22Rv1 (cell line): ENCODE measurements around the gene FAM135A.
"Not testable (repeated sequence)": the region's sequence is repeated elsewhere in the genome, so short reads cannot be mapped to it uniquely, and the experiment has no call there.

Experiments used
- H3K27ac ChIP-seq: fragments of 450-650 bp; 2 replicates; pipeline ENCODE4 v1.5.1; 2017
- CTCF ChIP-seq: fragments of 450-650 bp; IDR thresholded peaks from 2 replicates; pipeline ENCODE4 v1.5.1; 2017; ENCODE audit warnings: mild to moderate bottlenecking
- ZFX ChIP-seq: fragments of 450-650 bp; IDR thresholded peaks from 2 replicates; pipeline ENCODE4 v1.6.1; 2017; ENCODE audit warnings: antibody characterized with exemption, borderline replicate concordance

FAM135A gene

DNA sequence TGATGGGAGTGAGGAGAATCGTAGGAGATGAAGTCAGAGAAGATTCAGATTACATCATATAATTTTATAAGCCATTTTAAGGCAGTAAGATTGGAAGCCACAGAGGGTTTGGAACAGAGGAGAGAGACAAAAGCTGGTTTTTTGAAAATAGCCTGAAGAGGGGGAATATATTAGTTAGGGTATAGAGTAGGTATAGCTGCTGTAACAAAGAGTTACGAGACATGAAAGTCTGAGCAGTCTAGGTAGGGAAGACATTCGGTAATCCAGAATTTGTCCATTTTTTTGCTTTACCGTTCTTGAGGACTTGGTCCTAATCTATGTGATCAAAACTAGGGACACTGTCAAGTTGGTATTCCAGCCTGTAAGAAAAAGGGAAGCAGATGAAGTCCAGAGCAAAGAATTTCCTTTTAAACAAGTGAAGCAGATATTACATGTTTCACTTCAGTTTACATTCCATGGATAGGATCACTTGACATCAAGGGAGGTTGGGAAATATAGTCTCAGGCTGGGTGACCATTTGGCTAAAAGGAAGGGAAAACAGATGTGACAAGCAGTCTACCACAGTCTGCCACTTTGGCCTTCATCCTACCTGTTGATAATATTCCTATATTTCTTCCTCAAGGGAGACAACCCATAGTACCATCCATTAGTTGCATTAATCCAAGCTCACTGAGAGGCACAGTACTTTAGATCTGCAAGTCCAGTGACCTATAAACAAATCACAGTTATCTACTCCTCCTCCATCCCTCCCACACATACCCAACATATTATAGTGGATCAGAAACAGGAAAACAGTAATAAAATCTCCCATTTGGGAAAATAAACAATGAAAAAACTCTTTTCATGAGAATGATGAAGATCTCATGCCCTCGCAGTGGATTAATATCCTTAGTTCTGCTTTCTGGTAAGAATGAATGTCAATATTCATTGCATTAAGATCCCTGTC lies 10.2 kb downstream of the FAM135A start:
- H3K27ac ChIP-seq: no peak overlapping the region
- TF ChIP-seq ZFX (no peak), CTCF (no peak)

DNA sequence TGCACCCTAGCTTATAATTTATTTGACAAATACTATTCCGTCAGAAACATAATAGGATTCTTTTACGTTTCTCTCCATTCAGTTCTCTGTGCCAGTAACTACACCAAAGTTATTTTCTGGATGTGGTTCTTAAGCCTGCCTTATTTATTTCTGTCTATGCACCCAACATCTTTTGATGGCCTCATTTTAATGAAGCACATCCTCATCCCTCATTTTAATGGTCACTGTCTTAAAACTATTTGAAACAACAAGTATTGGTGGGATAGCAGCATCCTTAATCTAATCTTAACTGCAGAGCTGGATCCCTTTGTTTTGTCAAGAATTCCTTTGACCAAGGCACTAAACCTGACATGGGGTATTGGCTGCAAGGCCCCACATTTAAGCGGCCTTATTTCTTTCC lies 11.0 kb downstream of the FAM135A start:
- TF ChIP-seq CTCF (no peak), ZFX (no peak)
- no peak overlapping the region for H3K27ac ChIP-seq

DNA sequence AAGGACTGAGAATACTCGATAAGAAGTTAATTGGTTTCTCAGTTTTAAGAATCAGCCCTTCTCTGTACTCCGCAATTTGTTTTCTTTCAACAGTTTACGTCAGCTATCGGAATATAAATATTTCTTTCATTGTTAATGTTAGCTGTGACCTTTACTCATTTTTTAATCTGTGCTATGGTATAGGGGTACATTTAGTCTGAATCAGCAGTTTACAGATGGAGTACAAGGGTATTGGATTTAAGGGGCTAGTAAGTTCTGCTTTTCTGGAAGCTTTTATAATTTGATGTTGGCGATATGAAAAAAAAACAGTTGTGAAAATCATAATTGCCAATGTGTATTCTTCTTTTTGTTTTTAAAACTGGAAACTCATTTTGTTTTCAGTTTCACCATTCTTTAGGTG lies 23.0 kb downstream of the FAM135A start:
- TF ChIP-seq CTCF (no peak), ZFX (no peak)
- H3K27ac ChIP-seq: no peak overlapping the region

GRCh38 chr6:70445001-70445400 lies 31.7 kb downstream of the FAM135A start:
- no peak overlapping the region for H3K27ac ChIP-seq
- no peak for TF ChIP-seq CTCF

GRCh38 chr6:70447343-70448070 lies 34.2 kb downstream of the FAM135A start:
- H3K27ac ChIP-seq: not testable (repeated sequence)

DNA sequence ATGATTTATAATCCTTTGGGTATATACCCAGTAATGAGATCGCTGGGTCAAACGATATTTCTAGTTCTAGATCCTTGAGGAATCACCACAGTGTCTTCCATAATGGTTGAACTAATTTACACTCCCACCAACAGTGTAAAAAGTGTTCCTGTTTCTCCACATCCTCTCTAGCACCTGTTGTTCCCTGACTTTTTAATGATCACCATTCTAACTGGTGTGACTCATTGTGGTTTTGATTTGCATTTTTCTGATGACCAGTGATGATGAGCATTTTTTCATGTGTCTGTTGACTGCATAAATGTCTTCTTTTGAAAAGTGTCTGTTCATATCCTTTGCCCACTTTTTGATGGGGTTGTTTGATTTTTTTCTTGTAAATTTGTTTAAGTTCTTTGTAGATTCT lies 40.6 kb downstream of the FAM135A start:
- not testable (repeated sequence) for H3K27ac ChIP-seq

DNA sequence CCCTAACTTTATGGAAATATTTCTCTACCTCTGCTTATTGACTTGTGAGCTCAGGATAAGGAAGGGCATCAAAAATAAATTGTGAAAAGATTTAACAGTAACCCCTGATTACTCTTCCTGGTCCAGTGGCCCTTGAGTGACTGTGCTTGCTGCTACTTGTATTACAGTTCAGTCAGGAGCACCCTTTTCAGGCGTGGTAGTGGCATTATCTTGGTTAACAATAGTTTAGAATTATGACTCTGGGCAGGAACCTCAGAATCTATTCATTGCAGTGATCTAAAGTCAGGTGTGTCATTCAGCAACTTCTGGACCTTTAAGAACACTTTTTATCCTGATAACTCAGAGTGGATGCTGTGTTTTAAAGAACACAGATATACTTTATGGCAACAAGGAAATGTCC lies 43.4 kb downstream of the FAM135A start:
- TF ChIP-seq CTCF (no peak), ZFX (no peak)
- H3K27ac ChIP-seq: no peak overlapping the region

DNA sequence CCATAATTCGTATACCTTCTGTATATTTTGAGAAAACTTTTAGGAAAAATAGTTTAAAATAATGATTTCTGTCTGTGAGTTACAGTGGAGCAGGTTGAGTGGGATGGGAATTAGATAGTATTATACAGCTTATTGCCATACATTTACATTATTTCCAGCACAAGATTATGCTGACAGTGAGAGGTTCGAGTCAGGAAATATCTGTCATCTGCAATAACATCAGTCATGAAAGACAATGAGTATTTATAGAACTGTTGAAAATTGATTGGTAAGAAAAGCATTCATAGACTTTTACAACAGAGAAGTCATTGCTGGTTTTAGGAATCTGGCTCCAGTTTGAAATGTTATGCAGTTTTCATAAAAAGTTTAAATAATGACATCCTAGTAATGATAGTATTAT lies 45.9 kb downstream of the FAM135A start:
- H3K27ac ChIP-seq: no peak overlapping the region
- no peak for TF ChIP-seq ZFX

GRCh38 chr6:70459699-70460098 lies 46.4 kb downstream of the FAM135A start:
- H3K27ac ChIP-seq: not testable (repeated sequence)
